Endothelial cell of umbilical vein (primary cell): ENCODE data around the gene MMRN1. TPM values are rescaled to one million over a fixed set of nuclear protein-coding genes. Genes with fewer than 3 reads are reported as not detected.

ENCODE experiments used
- BruUV-seq: library from RNA; stranded (reverse); fragments of 400-500 nt; replicated peaks from 2 replicates; lab custom pipeline; 2021; lab: Mats Ljungman, UMichigan
- CTCF ChIA-PET: fragments of 300-600, 350-600 bp; sonication (Branson Sonifier 250); formaldehyde crosslinking; loops from one replicate; lab custom pipeline; 2021; ENCODE audit warnings: antibody characterized with exemption, inconsistent platforms; lab: Charles Lee
- POLR2A ChIA-PET: fragments of 300-600, 350-600 bp; sonication (Branson Sonifier 250); formaldehyde crosslinking; loops from one replicate; lab custom pipeline; 2021; ENCODE audit warnings: antibody characterized with exemption, inconsistent platforms; lab: Charles Lee
- DNase-seq: peaks from one replicate; pipeline ENCODE4 v3.0.0-alpha.2; 2011; ENCODE audit warnings: low read depth, low spot score
- FAIRE-seq: peaks from 2 replicates; lab custom pipeline; 2011; peaks lifted over from hg19 to GRCh38; lab: Jason Lieb, UNC
- H2AFZ ChIP-seq: 2 replicates; pipeline ENCODE4 v1.6.0; 2012; ENCODE audit warnings: low read depth, low read length, control low read depth, inconsistent platforms
- H3K27ac ChIP-seq: 2 replicates; pipeline ENCODE4 v1.5.1; 2011; ENCODE audit warnings: low read depth, mild to moderate bottlenecking, control low read depth, low read length, moderate library complexity; ENCODE audit not compliant: insufficient read depth
- H3K27me3 ChIP-seq, 2 experiments: 2 replicates each; pipeline versions ENCODE4 v1.6.0 to v1.6.1; 2011; ENCODE audit warnings: low read length in 2 of 2, mixed read lengths in 1 of 2; ENCODE audit not compliant: control insufficient read depth in 2 of 2, insufficient read depth in 2 of 2
- H3K36me3 ChIP-seq, 2 experiments: 2 replicates in 1 of 2; 3 replicates in 1 of 2; pipeline ENCODE4 v1.5.1; 2011; ENCODE audit warnings: low read length in 2 of 2, mild to moderate bottlenecking in 1 of 2, moderate library complexity in 1 of 2; ENCODE audit not compliant: control insufficient read depth in 2 of 2, insufficient read depth in 2 of 2; ENCODE audit errors: extremely low read depth in 1 of 2
- H3K4me1 ChIP-seq: 3 replicates; pipeline ENCODE4 v1.5.1; 2011; ENCODE audit warnings: mild to moderate bottlenecking, low read length; ENCODE audit not compliant: control insufficient read depth, insufficient read depth; ENCODE audit errors: extremely low read depth
- H3K4me2 ChIP-seq: 2 replicates; pipeline ENCODE4 v1.6.1; 2011; ENCODE audit warnings: low read length, control low read depth, mixed read lengths; ENCODE audit not compliant: insufficient read depth
- H3K4me3 ChIP-seq, 3 experiments: fragments of 200-600 bp in 1 of 3; sonication (generic), shearing (Covaris generic) in 1 of 3; replicated peaks in 1 of 3; 2 replicates each; pipeline ENCODE4 v1.5.1; 2011 to 2016; ENCODE audit warnings: control low read depth in 3 of 3, low read length in 3 of 3, mild to moderate bottlenecking in 2 of 3, inconsistent platforms in 1 of 3, low read depth in 1 of 3, moderate library complexity in 1 of 3; ENCODE audit not compliant: insufficient read depth in 1 of 3
- H3K79me2 ChIP-seq: 2 replicates; pipeline ENCODE4 v1.6.0; 2012; ENCODE audit warnings: low read length, inconsistent platforms; ENCODE audit not compliant: control insufficient read depth, insufficient read depth
- H3K9ac ChIP-seq: replicated peaks from 2 replicates; pipeline ENCODE3; 2011; ENCODE audit warnings: low read length, control low read depth; ENCODE audit not compliant: insufficient read depth; ENCODE audit errors: extremely low read depth
- H3K9me1 ChIP-seq: replicated peaks from 3 replicates; pipeline ENCODE4 v1.6.0; 2011; ENCODE audit warnings: mild to moderate bottlenecking, low read length; ENCODE audit not compliant: control insufficient read depth, insufficient read depth; ENCODE audit errors: extremely low read depth
- H3K9me3 ChIP-seq: replicated peaks from 2 replicates; pipeline ENCODE4 v1.5.1; 2012; ENCODE audit warnings: low read length, inconsistent platforms; ENCODE audit not compliant: control insufficient read depth, insufficient read depth
- H4K20me1 ChIP-seq: replicated peaks from 2 replicates; pipeline ENCODE3; 2011; ENCODE audit warnings: mild to moderate bottlenecking, low read length; ENCODE audit not compliant: control insufficient read depth, insufficient read depth; ENCODE audit errors: extremely low read depth
- CTCF ChIP-seq, 2 donors: IDR thresholded peaks; 1 replicate in 1 of 2; 2 replicates in 1 of 2; pipeline ENCODE4 v1.5.1; 2011; ENCODE audit warnings: low read length in 2 of 2, mild to moderate bottlenecking in 2 of 2, moderate library complexity in 2 of 2, control low read depth in 1 of 2, inconsistent platforms in 1 of 2, low read depth in 1 of 2; ENCODE audit not compliant: insufficient read depth in 1 of 2; ENCODE audit errors: extremely low read depth in 1 of 2
- EZH2 ChIP-seq: IDR thresholded peaks from 2 replicates; pipeline ENCODE4 v1.6.1; 2012; ENCODE audit warnings: borderline replicate concordance, low read depth, mild to moderate bottlenecking, moderate library complexity, low read length, inconsistent platforms; ENCODE audit not compliant: severe bottlenecking
- FOS ChIP-seq: IDR thresholded peaks from 2 replicates; pipeline ENCODE4 v1.6.1; 2011; ENCODE audit warnings: mild to moderate bottlenecking, low read length, moderate library complexity, borderline replicate concordance; ENCODE audit not compliant: insufficient read depth
- GATA2 ChIP-seq: IDR thresholded peaks from 2 replicates; pipeline ENCODE4 v1.7.0; 2011; ENCODE audit warnings: low read depth, mild to moderate bottlenecking, moderate library complexity, mixed read lengths, low read length; ENCODE audit not compliant: insufficient read length, insufficient read depth
- JUN ChIP-seq: IDR thresholded peaks from 2 replicates; pipeline ENCODE4 v1.6.1; 2011; ENCODE audit warnings: borderline replicate concordance, low read depth; ENCODE audit not compliant: insufficient read length, insufficient read depth
- MAX ChIP-seq: IDR thresholded peaks from 2 replicates; pipeline ENCODE4 v1.6.1; 2011; ENCODE audit not compliant: insufficient read depth, insufficient read length
- MYC ChIP-seq: IDR thresholded peaks from one replicate; pipeline ENCODE4 v1.6.1; 2011; ENCODE audit warnings: mild to moderate bottlenecking, low read depth, low read length
- POLR2A ChIP-seq: IDR thresholded peaks from 2 replicates; pipeline ENCODE4 v1.6.1; 2012; ENCODE audit warnings: low read depth, mild to moderate bottlenecking, control low read depth, low read length
- POLR2AphosphoS5 ChIP-seq: IDR thresholded peaks from 2 replicates; pipeline ENCODE4 v1.6.1; 2012; ENCODE audit warnings: low read depth, mild to moderate bottlenecking, control low read depth, low read length, moderate library complexity; ENCODE audit not compliant: insufficient read depth
- dilution Hi-C: fragments of 300-500 bp; cut with MboI; formaldehyde crosslinking; loops from one replicate; pipeline ENCODE4 v1.15.0; 2019; ENCODE audit warnings: low sequenced_read_pairs; ENCODE audit not compliant: extremely low pct_ligation_motif_present
- intact Hi-C: fragments of 100-400 bp; cut with micrococcal nuclease; formaldehyde crosslinking; loops from one replicate; pipeline ENCODE4 v1.10.0; 2022
- polyA plus RNA-seq, 4 experiments: library from polyadenylated mRNA; depleted of rRNA in 3 of 4; stranded (reverse) in 3 of 4; unstranded in 1 of 4; fragments of >200 nt; gene quantifications; 2 replicates each; pipeline versions ENCODE4 v1.2.1 to v1.2.3, GENCODE V29; 2011 to 2012; ENCODE audit warnings: missing spikeins in 1 of 4
- total RNA-seq: library from RNA; stranded (reverse); gene quantifications from 2 replicates; pipeline ENCODE4 v1.2.3, GENCODE V29; 2021

Gene MMRN1
- total and polyA plus RNA-seq, 2 donors (not counting 3 experiments of a cell fraction or from before 2014, with no cell fraction given) = 143 to 414 TPM

GRCh38 chr4:89909889-89910288 lies 15.2 kb downstream of the MMRN1 start:
- H3K4me3 ChIP-seq = no peak overlapping the region
- POLR2A ChIA-PET = no interaction called here

More at GRCh38 chr4:89909889-89910288, 15.2 kb downstream of the MMRN1 start:
- FAIRE-seq (no peak), DNase-seq (no peak)
- Histone ChIP-seq H3K9me3 (no peaks in the 10 kb centered on the region), H3K27me3 (no peaks in the 10 kb centered on the region), H4K20me1 (no peaks in the 10 kb centered on the region), H3K4me2 (no peak overlapping the region), H3K9me1 (no peaks in the 10 kb centered on the region), H3K27ac (no peak overlapping the region), H3K79me2 (peaks cover 79% of the 10 kb centered on the region), H3K4me1 (peaks cover 14% of the 10 kb centered on the region), H2AFZ (no peak overlapping the region), H3K36me3 (peaks cover 10 to 36% of the 10 kb centered on the region in 2 experiments), H3K9ac (no peak overlapping the region)
- CTCF ChIA-PET = interaction anchor here (0.9 to 2.4 kb wide), 3 partner anchors 15 to 428 kb away, joined by 3 to 9 read pairs (median 6); partner anchors contain the start of gene MMRN1
- no TSS peak for BruUV-seq
- intact Hi-C loops = loop anchor here (10.0 kb wide), 1 partner anchor 385 kb away; no protein-coding TSS in a partner anchor
- no peak for TF ChIP-seq JUN
- no peak for TF ChIP-seq CTCF (IDR thresholded peaks at IDR 0.05; ENCODE audit: extremely low read depth in 1 of 2, insufficient read depth in 1 of 2, low read depth in 1 of 2, low read length in 2 of 2)
- TF ChIP-seq MAX = no peak
- TF ChIP-seq POLR2A = no peak
- TF ChIP-seq FOS = no peak
- no peak for TF ChIP-seq EZH2
- TF ChIP-seq POLR2AphosphoS5 = no peak
- no peak for TF ChIP-seq MYC
- no peak for TF ChIP-seq GATA2
- dilution Hi-C loops = no loop called here
